SU-DHL-6 (cell line): ENCODE measurements around the gene LETM1.

ENCODE experiments used
- H2AFZ ChIP-seq: fragments of 200-600 bp; sonication (generic); 2 replicates; pipeline ENCODE4 v1.6.1; 2014; ENCODE audit warnings: low read depth, mild to moderate bottlenecking, moderate library complexity, mixed read lengths, antibody characterized with exemption, low read length; ENCODE audit not compliant: severe bottlenecking
- H3F3A ChIP-seq: fragments of 200-600 bp; shearing (Covaris generic); 2 replicates; pipeline ENCODE4 v1.6.0; 2016; ENCODE audit warnings: antibody characterized with exemption, mild to moderate bottlenecking; ENCODE audit not compliant: insufficient read depth
- H3K27ac ChIP-seq: fragments of 200-600 bp; sonication (generic); 2 replicates; pipeline ENCODE4 v1.5.1; 2016; ENCODE audit warnings: low read depth, mild to moderate bottlenecking, low read length, moderate library complexity, mixed read lengths
- H3K27me3 ChIP-seq: fragments of 200-600 bp; sonication (generic), shearing (Covaris generic); 2 replicates; pipeline ENCODE4 v1.6.0; 2014; ENCODE audit warnings: mild to moderate bottlenecking, low read length
- H3K36me3 ChIP-seq: fragments of 200-600 bp; sonication (generic); 2 replicates; pipeline ENCODE4 v1.6.1; 2014; ENCODE audit warnings: mild to moderate bottlenecking, low read length, mixed read lengths
- H3K4me2 ChIP-seq: fragments of 300-600, 200-600 bp; shearing (Covaris generic), sonication (generic); 2 replicates; pipeline ENCODE4 v1.6.0; 2014; ENCODE audit warnings: low read length, low read depth, mild to moderate bottlenecking; ENCODE audit not compliant: poor library complexity, severe bottlenecking
- H3K4me3 ChIP-seq: fragments of 200-600 bp; sonication (generic); 2 replicates; pipeline ENCODE4 v1.5.1; 2014; ENCODE audit warnings: antibody characterized with exemption, low read length, mild to moderate bottlenecking, mixed read lengths; ENCODE audit not compliant: insufficient read depth, poor library complexity, severe bottlenecking
- H3K79me2 ChIP-seq: fragments of 200-600 bp; sonication (generic); 2 replicates; pipeline ENCODE4 v1.6.1; 2014; ENCODE audit warnings: mild to moderate bottlenecking, low read length, moderate library complexity; ENCODE audit not compliant: insufficient read depth
- H3K9ac ChIP-seq: fragments of 200-600 bp; sonication (generic); 2 replicates; pipeline ENCODE4 v1.7.0; 2014; ENCODE audit warnings: mild to moderate bottlenecking, low read length
- H3K9me2 ChIP-seq: fragments of 200-600 bp; sonication (generic); replicated peaks from 2 replicates; pipeline ENCODE4 v1.6.1; 2014; ENCODE audit warnings: low read length; ENCODE audit not compliant: insufficient read depth
- H3K9me3 ChIP-seq: fragments of 200-600 bp; sonication (generic); 2 replicates; pipeline ENCODE4 v1.6.1; 2014; ENCODE audit warnings: low read length, mixed read lengths; ENCODE audit not compliant: insufficient read depth
- H4K20me1 ChIP-seq: fragments of 200-600 bp; sonication (generic); 2 replicates; pipeline ENCODE4 v1.6.1; 2014; ENCODE audit warnings: low read depth, mild to moderate bottlenecking, antibody characterized with exemption, low read length, moderate library complexity, mixed read lengths
- CTCF ChIP-seq: fragments of 200-600 bp; sonication (generic); IDR thresholded peaks from one replicate; pipeline ENCODE4 v1.5.1; 2017; ENCODE audit warnings: antibody characterized with exemption, mild to moderate bottlenecking, low read length, moderate library complexity; ENCODE audit not compliant: insufficient read depth, poor library complexity, severe bottlenecking
- EZH2phosphoT487 ChIP-seq: fragments of 200-600 bp; sonication (generic), shearing (Covaris generic); conservative IDR thresholded peaks from 2 replicates; pipeline ENCODE4 v1.6.1; 2018; ENCODE audit warnings: mild to moderate bottlenecking, antibody characterized with exemption, low read length, moderate library complexity, mixed read lengths

LETM1 gene

GRCh38 chr4:1830642-1831228, 25.2 kb downstream of the LETM1 start:
- no peak overlapping the region for H3K27ac ChIP-seq
- H3K9ac ChIP-seq, result no peak overlapping the region
- H3K4me2 ChIP-seq, result no peak overlapping the region

GRCh38 chr4:1830234-1830633, 25.7 kb downstream of the LETM1 start:
- Histone ChIP-seq H3K27me3 (no peaks in the 10 kb centered on the region), H3F3A (0 out of 2 replicates have a peak, but pooled peaks cover 4% of the 10 kb centered on the region), H3K36me3 (no peaks in the 10 kb centered on the region; the same call in 1 of the 2 replicates), H3K9me2 (no peaks in the 10 kb centered on the region), H3K4me3 (no peak overlapping the region), H2AFZ (no peak overlapping the region), H3K9ac (no peak overlapping the region), H4K20me1 (no peaks in the 10 kb centered on the region), H3K79me2 (no peaks in the 10 kb centered on the region), H3K9me3 (no peaks in the 10 kb centered on the region), H3K4me2 (no peak overlapping the region), H3K27ac (no peak overlapping the region)
- TF ChIP-seq EZH2phosphoT487 (no peak), CTCF (no peak)

More at GRCh38 chr4:1830642-1831228, 25.2 kb downstream of the LETM1 start:
- no peak overlapping the region for H2AFZ ChIP-seq
- no peaks in the 10 kb centered on the region; the same call in 1 of the 2 replicates for H3K36me3 ChIP-seq
- H3K9me3 ChIP-seq, result no peaks in the 10 kb centered on the region
- no peaks in the 10 kb centered on the region for H3K79me2 ChIP-seq
- H3F3A ChIP-seq, result 0 out of 2 replicates have a peak, but pooled peaks cover 4% of the 10 kb centered on the region
- H3K27me3 ChIP-seq, result no peaks in the 10 kb centered on the region
- TF ChIP-seq CTCF, result no peak
- no peak for TF ChIP-seq EZH2phosphoT487
- H4K20me1 ChIP-seq, result no peaks in the 10 kb centered on the region
- no peaks in the 10 kb centered on the region for H3K9me2 ChIP-seq
- H3K4me3 ChIP-seq, result no peak overlapping the region

GRCh38 chr4:1826531-1827350, 29.2 kb downstream of the LETM1 start:
- no peaks in the 10 kb centered on the region for H3K79me2 ChIP-seq
- no peaks in the 10 kb centered on the region for H4K20me1 ChIP-seq
- no peak overlapping the region for H2AFZ ChIP-seq
- no peaks in the 10 kb centered on the region for H3K27me3 ChIP-seq
- no peak overlapping the region for H3K27ac ChIP-seq
- H3F3A ChIP-seq, result 0 out of 2 replicates have a peak, but pooled peaks cover 4% of the 10 kb centered on the region
- H3K9me3 ChIP-seq, result no peaks in the 10 kb centered on the region
- no peaks in the 10 kb centered on the region for H3K9me2 ChIP-seq
- no peak overlapping the region for H3K9ac ChIP-seq
- TF ChIP-seq EZH2phosphoT487 (no peak), CTCF (no peak)
- no peak overlapping the region for H3K4me2 ChIP-seq
- no peak overlapping the region for H3K4me3 ChIP-seq
- no peaks in the 10 kb centered on the region; the same call in 1 of the 2 replicates for H3K36me3 ChIP-seq
